Gastrocnemius medialis (tissue), 4 donors: ENCODE results near the gene ZBTB7A. TPM values are rescaled to one million over a fixed set of nuclear protein-coding genes. Genes with fewer than 3 reads are reported as not detected.
"Not testable (repeated sequence)": the region's sequence is repeated elsewhere in the genome, so short reads cannot be mapped to it uniquely, and the experiment has no call there.

Source experiments
- ATAC-seq, 2 donors: fragments of 150-250 bp; one replicate each; pipeline ENCODE4 v1.9.1; 2016
- DNase-seq, 2 donors: peaks; one replicate each; pipeline ENCODE4 v3.0.0-alpha.2; 2019
- H3K27ac ChIP-seq, 4 donors: fragments of 200-600 bp; sonication (generic); 1 replicate in 1 of 4; 2 replicates in 3 of 4; pipeline ENCODE4 v1.5.1; 2016 to 2018; ENCODE audit warnings: mild to moderate bottlenecking in 2 of 4, moderate library complexity in 1 of 4
- H3K27me3 ChIP-seq, 3 donors: fragments of 200-600 bp; sonication (generic) in 2 of 3; 1 replicate in 1 of 3; 2 replicates in 2 of 3; pipeline versions ENCODE4 v1.5.1 to v1.6.0; 2016 to 2019; ENCODE audit warnings: mild to moderate bottlenecking in 1 of 3, moderate library complexity in 1 of 3
- H3K36me3 ChIP-seq, 2 donors: fragments of 200-600 bp; sonication (generic) in 1 of 2; one replicate each; pipeline ENCODE4 v1.5.1; 2017 to 2018
- H3K4me1 ChIP-seq, 2 donors: fragments of 200-600 bp; sonication (generic) in 1 of 2; one replicate each; pipeline ENCODE4 v1.5.1; 2016 to 2017; ENCODE audit warnings: mild to moderate bottlenecking in 2 of 2
- H3K4me3 ChIP-seq, 4 donors: fragments of 200-600 bp; sonication (generic) in 3 of 4; 1 replicate in 1 of 4; 2 replicates in 3 of 4; pipeline ENCODE4 v1.5.1; 2016 to 2019; ENCODE audit warnings: mild to moderate bottlenecking in 2 of 4
- H3K9me3 ChIP-seq, 3 donors: fragments of 200-600 bp; sonication (generic) in 2 of 3; 1 replicate in 1 of 3; 2 replicates in 2 of 3; pipeline ENCODE4 v1.5.1; 2016 to 2019
- CTCF ChIP-seq, 5 experiments: fragments of 450-650 bp in 3 of 5; fragments of 200-600 bp in 2 of 5; sonication (generic) in 2 of 5; IDR thresholded peaks in 4 of 5; conservative IDR thresholded peaks in 1 of 5; 1 replicate in 4 of 5; 2 replicates in 1 of 5; pipeline ENCODE4 v1.5.1; 2016 to 2019; ENCODE audit warnings: antibody characterized with exemption in 5 of 5, mild to moderate bottlenecking in 3 of 5, moderate library complexity in 3 of 5
- POLR2A ChIP-seq, 2 donors: fragments of 450-650 bp; IDR thresholded peaks; one replicate each; pipeline ENCODE4 v1.6.1; 2017; ENCODE audit warnings: antibody characterized with exemption in 2 of 2, mild to moderate bottlenecking in 2 of 2, moderate library complexity in 2 of 2
- in situ Hi-C, 4 donors: fragments of 200-750 bp; cut with MboI; loops; one replicate each; pipeline versions ENCODE4 v1.15.0 to v1.8.0; 2017; ENCODE audit warnings: low sequenced_read_pairs in 4 of 4
- intact Hi-C: fragments of 100-400 bp; cut with DNase I; formaldehyde crosslinking; loops from one replicate; pipeline ENCODE4 v1.15.1; 2023; ENCODE audit warnings: low total_unique reads
- total RNA-seq, 4 donors: library from RNA; depleted of rRNA; stranded (reverse); fragments of >200 nt; gene quantifications; one replicate each; pipeline versions ENCODE4 v1.1.0 to v1.2.3, GENCODE V29; 2016

ZBTB7A gene
- total RNA-seq, 4 donors from 2014 or later, result 50.0 to 104 (median 91.9) TPM

GRCh38 chr19:4007836-4008539, 58.7 kb downstream of the ZBTB7A start:
- H3K4me1 ChIP-seq, result peaks cover 49 to 51% of the 10 kb centered on the region in 2 donors
- no peak for DNase-seq
- in situ Hi-C loops (loop anchor here in 2 of 4 donors (10.0 to 25.0 kb wide), 2 partner anchors 57 to 129 kb away; partner anchors contain the start of gene ZBTB7A (in 1 of the 2)), intact Hi-C loops (loop anchor here (2.0 to 5.0 kb wide), 2 partner anchors 59 to 114 kb away; partner anchors contain the start of genes MAP2K2 and ZBTB7A)
- peak overlapping the region; percentile 75 to 94 (median 86) for H3K4me3 ChIP-seq
- no peaks in the 10 kb centered on the region for H3K9me3 ChIP-seq
- H3K27me3 ChIP-seq, result no peaks in the 10 kb centered on the region
- peak; percentile 4 to 11 for ATAC-seq
- peaks cover 0 to under 1% of the 10 kb centered on the region in 2 donors for H3K36me3 ChIP-seq
- H3K27ac ChIP-seq, result peak overlapping the region; percentile 86 to 96 (median 88)
- TF ChIP-seq CTCF (IDR thresholded peaks at IDR 0.05 in 4 of 5, conservative IDR thresholded peaks at IDR 0.05 in 1 of 5), result no peak
- TF ChIP-seq POLR2A (IDR thresholded peaks at IDR 0.05), result no peak

GRCh38 chr19:4007021-4007835, 59.5 kb downstream of the ZBTB7A start, which contains the start of gene PIAS4:
Gene PIAS4, plus strand, starts transcription at chr19:4007736. Its CDS starts 25 bp downstream, at chr19:4007761.
- no peaks in the 10 kb centered on the region for H3K27me3 ChIP-seq
- H3K4me3 ChIP-seq, result peak within 1 kb of the TSS; percentile 75 to 94 (median 86)
- TF ChIP-seq CTCF (IDR thresholded peaks at IDR 0.05 in 4 of 5, conservative IDR thresholded peaks at IDR 0.05 in 1 of 5), result peak in 2 of 5 experiments; percentile 51 to 69
- peak in 1 of 2 donors; percentile 70 for TF ChIP-seq POLR2A (IDR thresholded peaks at IDR 0.05)
- peak; percentile 92 to 95 for DNase-seq
- H3K36me3 ChIP-seq, result no peaks in the 10 kb centered on the region
- peak; percentile 84 to 92 for ATAC-seq
- peak within 1 kb of the TSS; percentile 86 to 96 (median 88) for H3K27ac ChIP-seq
- in situ Hi-C loops, result loop anchor here in 2 of 4 donors (10.0 to 25.0 kb wide), 2 partner anchors 58 to 130 kb away; partner anchors contain the start of gene ZBTB7A (in 1 of the 2)
- peaks cover 41 to 44% of the 10 kb centered on the region in 2 donors for H3K4me1 ChIP-seq
- no peaks in the 10 kb centered on the region for H3K9me3 ChIP-seq
- intact Hi-C loops, result loop anchor here (2.0 to 5.0 kb wide), 2 partner anchors 60 to 115 kb away; partner anchors contain the start of genes MAP2K2 and ZBTB7A

- peaks cover 28 to 32% of the 10 kb centered on the region in 2 donors for H3K4me1 ChIP-seq
- not testable (repeated sequence) for H3K27ac ChIP-seq, H3K27me3 ChIP-seq, H3K36me3 ChIP-seq, DNase-seq, H3K9me3 ChIP-seq, H3K4me3 ChIP-seq, ATAC-seq
- intact Hi-C loops, result loop anchor here (5.0 kb wide), 1 partner anchor 117 kb away; the partner anchor contains the start of gene MAP2K2
- in situ Hi-C loops, result loop anchor here in 2 of 4 donors (10.0 to 25.0 kb wide), 2 partner anchors 59 to 132 kb away; partner anchors contain the start of gene ZBTB7A (in 1 of the 2)
Measured at GRCh38 chr19:4005436-4005835, 61.3 kb downstream of the ZBTB7A start.

GRCh38 chr19:4000798-4001197, 65.9 kb downstream of the ZBTB7A start:
- H3K9me3 ChIP-seq, H3K36me3 ChIP-seq, H3K27ac ChIP-seq, DNase-seq, H3K27me3 ChIP-seq, H3K4me1 ChIP-seq, intact Hi-C loops, ATAC-seq, H3K4me3 ChIP-seq: not testable (repeated sequence)
- in situ Hi-C loops, result loop anchor here in 2 of 4 donors (10.0 to 25.0 kb wide), 2 partner anchors 64 to 137 kb away; partner anchors contain the start of gene ZBTB7A (in 1 of the 2)

- DNase-seq, H3K4me1 ChIP-seq, H3K27ac ChIP-seq, intact Hi-C loops, H3K4me3 ChIP-seq, ATAC-seq, H3K36me3 ChIP-seq, H3K9me3 ChIP-seq, H3K27me3 ChIP-seq: not testable (repeated sequence)
- in situ Hi-C loops, result loop anchor here in 1 of 4 donors (10.0 kb wide), 1 partner anchor 136 kb away; no protein-coding TSS in a partner anchor
Measured at GRCh38 chr19:3998667-3999412, 67.9 kb downstream of the ZBTB7A start.
